Natural killer cell (primary cell): ENCODE results near the gene REXO5. TPM values are rescaled to one million over a fixed set of nuclear protein-coding genes. Genes with fewer than 3 reads are reported as not detected.

Experiments used
- ATAC-seq, 3 donors: fragments of 150-1000 bp in 2 of 3; fragments of 200-7000 bp in 1 of 3; cut with Tn5 transposase; 1 replicate in 1 of 3; 2 replicates in 2 of 3; pipeline ENCODE4 v1.10.0; 2021; ENCODE audit warnings: mild to moderate bottlenecking in 2 of 3, moderate library complexity in 2 of 3
- DNase-seq, 2 donors: peaks; one replicate each; pipeline versions ENCODE4 v3.0.0 to v3.0.0-alpha.2; 2013 to 2021; ENCODE audit warnings: mixed read lengths in 1 of 2
- H3K27ac ChIP-seq: one replicate; pipeline ENCODE4 v1.5.1; 2013; ENCODE audit warnings: mild to moderate bottlenecking, low read length
- H3K27me3 ChIP-seq: one replicate; pipeline ENCODE4 v1.6.1; 2013; ENCODE audit warnings: low read length; ENCODE audit not compliant: control insufficient read depth, insufficient read depth
- H3K36me3 ChIP-seq: one replicate; pipeline ENCODE4 v1.6.1; 2013; ENCODE audit warnings: low read length; ENCODE audit not compliant: control insufficient read depth, insufficient read depth
- H3K4me1 ChIP-seq: one replicate; pipeline ENCODE4 v1.6.1; 2013; ENCODE audit warnings: low read length; ENCODE audit not compliant: control insufficient read depth, insufficient read depth
- H3K4me3 ChIP-seq: one replicate; pipeline ENCODE4 v1.5.1; 2013; ENCODE audit warnings: low read length
- H3K9me3 ChIP-seq: one replicate; pipeline ENCODE4 v1.6.1; 2013; ENCODE audit warnings: low read length; ENCODE audit not compliant: control insufficient read depth, insufficient read depth
- H3K27ac Mint-ChIP-seq, 2 donors: one replicate each; pipeline ENCODE4 v1.8.0; 2022; ENCODE audit warnings: mild to moderate bottlenecking in 2 of 2, mixed read lengths in 2 of 2, moderate library complexity in 1 of 2
- H3K27me3 Mint-ChIP-seq, 2 donors: one replicate each; pipeline ENCODE4 v1.8.0; 2022; ENCODE audit warnings: low read depth in 2 of 2, mixed read lengths in 2 of 2
- H3K36me3 Mint-ChIP-seq: one replicate; pipeline ENCODE4 v1.8.0; 2022; ENCODE audit warnings: mixed read lengths
- H3K4me1 Mint-ChIP-seq, 2 donors: one replicate each; pipeline ENCODE4 v1.8.0; 2022; ENCODE audit warnings: mixed read lengths in 2 of 2
- H3K4me3 Mint-ChIP-seq: one replicate; pipeline ENCODE4 v1.8.0; 2022; ENCODE audit warnings: mild to moderate bottlenecking, moderate library complexity, mixed read lengths
- H3K9me3 Mint-ChIP-seq, 2 donors: one replicate each; pipeline ENCODE4 v1.8.0; 2022; ENCODE audit warnings: mixed read lengths in 2 of 2
- WGBS: methylation state at CpG from one replicate; pipeline ENCODE4 v1.1.7; 2013; ENCODE audit warnings: missing lambda C conversion rate; ENCODE audit not compliant: insufficient coverage; 5-methylcytosine and 5-hydroxymethylcytosine counted together
- intact Hi-C: fragments of 100-400 bp; cut with micrococcal nuclease; formaldehyde crosslinking; loops from one replicate; pipeline ENCODE4 v1.14.2; 2022
- total RNA-seq, 4 donors: library from RNA; stranded (reverse); fragments of 120-200 nt in 1 of 4; gene quantifications; one replicate each; pipeline versions ENCODE4 v1.2.3 to v1.2.4, GENCODE V29; 2013 to 2022
- TF ChIP-seq, protein P1 (sequence below): fragments of 200-600 bp; IDR thresholded peaks from one replicate; pipeline ENCODE4 v1.8.0; 2022; ENCODE audit warnings: antibody characterized with exemption

The REXO5 gene
- total RNA-seq, 3 donors from 2014 or later (not counting 1 experiment from before 2014, with no cell fraction given), result 1.5 to 6.0 (median 1.7) TPM

DNA sequence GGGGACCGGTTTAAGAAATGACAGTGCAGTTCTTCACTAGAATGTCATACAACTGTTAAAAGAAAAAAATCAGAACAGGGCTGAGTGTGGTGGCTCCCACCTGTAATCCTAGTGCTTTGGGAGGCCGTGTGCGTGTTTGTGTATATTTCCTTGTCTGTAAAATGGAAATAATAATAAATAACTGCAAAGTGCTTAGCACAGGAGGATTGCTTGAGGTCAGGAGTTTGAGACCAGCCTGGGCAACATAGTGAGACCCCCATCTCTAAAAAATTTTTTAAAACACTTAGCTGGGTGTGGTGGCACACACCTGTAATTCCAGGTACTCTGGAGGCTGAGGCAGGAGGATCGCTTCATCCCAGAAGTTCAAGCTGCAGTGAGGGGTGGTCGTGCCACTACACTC is 40.0 kb upstream of the REXO5 start:
- Histone ChIP-seq H3K4me1 (peaks cover 4% of the 10 kb centered on the region), H3K27me3 (no peaks in the 10 kb centered on the region), H3K36me3 (no peaks in the 10 kb centered on the region), H3K9me3 (no peaks in the 10 kb centered on the region), H3K4me3 (no peak overlapping the region), H3K27ac (no peak overlapping the region)
- Mint-ChIP-seq H3K9me3 (no peaks in the 10 kb centered on the region), H3K27me3 (no peaks in the 10 kb centered on the region), H3K27ac (no peak overlapping the region), H3K36me3 (no peaks in the 10 kb centered on the region), H3K4me1 (peaks cover 15 to 24% of the 10 kb centered on the region in 2 donors), H3K4me3 (no peak overlapping the region)
- intact Hi-C loops, result no loop called here
- DNase-seq (no peak), ATAC-seq (no peak)
- TF ChIP-seq, protein P1, sequence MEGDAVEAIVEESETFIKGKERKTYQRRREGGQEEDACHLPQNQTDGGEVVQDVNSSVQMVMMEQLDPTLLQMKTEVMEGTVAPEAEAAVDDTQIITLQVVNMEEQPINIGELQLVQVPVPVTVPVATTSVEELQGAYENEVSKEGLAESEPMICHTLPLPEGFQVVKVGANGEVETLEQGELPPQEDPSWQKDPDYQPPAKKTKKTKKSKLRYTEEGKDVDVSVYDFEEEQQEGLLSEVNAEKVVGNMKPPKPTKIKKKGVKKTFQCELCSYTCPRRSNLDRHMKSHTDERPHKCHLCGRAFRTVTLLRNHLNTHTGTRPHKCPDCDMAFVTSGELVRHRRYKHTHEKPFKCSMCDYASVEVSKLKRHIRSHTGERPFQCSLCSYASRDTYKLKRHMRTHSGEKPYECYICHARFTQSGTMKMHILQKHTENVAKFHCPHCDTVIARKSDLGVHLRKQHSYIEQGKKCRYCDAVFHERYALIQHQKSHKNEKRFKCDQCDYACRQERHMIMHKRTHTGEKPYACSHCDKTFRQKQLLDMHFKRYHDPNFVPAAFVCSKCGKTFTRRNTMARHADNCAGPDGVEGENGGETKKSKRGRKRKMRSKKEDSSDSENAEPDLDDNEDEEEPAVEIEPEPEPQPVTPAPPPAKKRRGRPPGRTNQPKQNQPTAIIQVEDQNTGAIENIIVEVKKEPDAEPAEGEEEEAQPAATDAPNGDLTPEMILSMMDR, result no peak
- WGBS, result 91% methylated on average over 5 of the region's 5 CpGs

DNA sequence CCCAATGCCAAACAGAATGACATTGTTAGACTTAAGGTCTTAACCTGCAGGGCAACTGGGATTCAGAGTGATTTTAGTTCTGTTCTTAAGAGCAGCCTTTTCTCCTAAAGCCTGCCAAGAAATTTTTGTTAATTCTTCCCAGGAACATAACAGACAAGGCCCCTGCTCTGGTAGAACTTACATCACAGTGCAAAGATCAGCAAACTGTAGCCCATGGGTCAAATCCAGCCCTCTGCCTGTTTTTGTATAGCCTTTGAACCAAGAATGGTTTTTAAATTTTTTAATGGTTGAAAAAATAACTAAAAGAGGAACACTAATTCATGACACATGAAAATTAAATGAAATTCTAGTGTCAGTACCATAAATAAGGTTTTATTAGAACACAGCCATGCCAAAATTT is 38.8 kb upstream of the REXO5 start:
- ATAC-seq (no peak), DNase-seq (no peak)
- TF ChIP-seq, protein P1, result no peak
- Histone ChIP-seq H3K4me3 (no peak overlapping the region), H3K9me3 (no peaks in the 10 kb centered on the region), H3K4me1 (peaks cover 4% of the 10 kb centered on the region), H3K27me3 (no peaks in the 10 kb centered on the region), H3K36me3 (no peaks in the 10 kb centered on the region), H3K27ac (no peak overlapping the region)
- Mint-ChIP-seq H3K36me3 (no peaks in the 10 kb centered on the region), H3K4me3 (no peak overlapping the region), H3K27ac (no peak overlapping the region), H3K9me3 (no peaks in the 10 kb centered on the region), H3K4me1 (peaks cover 8 to 17% of the 10 kb centered on the region in 2 donors), H3K27me3 (no peaks in the 10 kb centered on the region)
- intact Hi-C loops, result no loop called here

DNA sequence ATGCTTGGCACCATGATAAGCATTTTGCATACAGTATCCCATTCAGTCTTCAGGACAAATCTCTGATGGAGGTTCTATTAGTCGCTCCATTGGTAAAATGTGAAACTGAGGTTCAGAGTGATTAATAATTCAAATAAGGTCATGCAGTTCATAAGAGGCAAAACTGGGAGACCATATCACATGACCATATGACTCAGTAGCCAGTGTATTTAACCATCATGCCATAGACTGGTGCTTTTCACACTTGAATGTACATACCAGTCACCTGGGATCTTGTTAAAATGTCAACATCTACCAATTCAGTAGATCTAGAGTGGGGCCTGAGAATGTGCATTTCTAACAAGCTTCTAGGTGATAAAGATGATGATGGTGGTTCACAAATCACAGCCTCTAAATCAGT is 38.2 kb upstream of the REXO5 start:
- H3K27ac Mint-ChIP-seq, result no peak overlapping the region
- Histone ChIP-seq H3K4me1 (peaks cover 3% of the 10 kb centered on the region), H3K36me3 (no peaks in the 10 kb centered on the region), H3K27ac (no peak overlapping the region), H3K9me3 (no peaks in the 10 kb centered on the region), H3K4me3 (no peak overlapping the region), H3K27me3 (no peaks in the 10 kb centered on the region)
- TF ChIP-seq, protein P1, result no peak
- 89% methylated on average over 1 of the region's 1 CpG for WGBS
- H3K27me3 Mint-ChIP-seq, result no peaks in the 10 kb centered on the region
- H3K9me3 Mint-ChIP-seq, result no peaks in the 10 kb centered on the region
- intact Hi-C loops, result no loop called here
- H3K4me3 Mint-ChIP-seq, result no peak overlapping the region
- DNase-seq (no peak), ATAC-seq (no peak)
- H3K36me3 Mint-ChIP-seq, result no peaks in the 10 kb centered on the region
- H3K4me1 Mint-ChIP-seq, result peaks cover 6 to 11% of the 10 kb centered on the region in 2 donors

DNA sequence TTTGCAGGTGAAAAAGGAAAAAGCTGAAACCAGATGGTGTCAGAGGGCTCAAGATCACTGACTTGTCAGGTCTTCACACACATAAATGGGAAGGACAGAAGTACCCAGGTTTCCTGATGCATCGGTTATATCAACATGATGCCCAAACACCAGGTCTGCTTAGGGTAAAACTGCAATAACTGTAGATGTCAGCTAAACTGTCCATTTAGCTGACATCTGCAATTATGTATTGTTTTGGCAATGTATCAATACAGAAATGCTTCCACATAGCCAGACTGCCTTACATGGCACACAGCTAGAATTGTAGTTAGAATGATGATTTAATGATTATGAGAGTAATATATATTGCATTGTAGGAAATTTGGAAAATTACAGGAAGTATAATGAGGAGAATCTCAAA is 37.5 kb upstream of the REXO5 start:
- peaks cover 3 to 4% of the 10 kb centered on the region in 2 donors for H3K4me1 Mint-ChIP-seq
- H3K4me3 ChIP-seq, result no peak overlapping the region
- no peak overlapping the region for H3K27ac ChIP-seq
- TF ChIP-seq, protein P1, result no peak
- no peaks in the 10 kb centered on the region for H3K27me3 Mint-ChIP-seq
- no peaks in the 10 kb centered on the region for H3K36me3 ChIP-seq
- no peaks in the 10 kb centered on the region for H3K4me1 ChIP-seq
- ATAC-seq (no peak), DNase-seq (no peak)
- 64% methylated on average over 1 of the region's 1 CpG for WGBS
- intact Hi-C loops, result no loop called here
- no peaks in the 10 kb centered on the region for H3K9me3 ChIP-seq
- no peak overlapping the region for H3K27ac Mint-ChIP-seq
- H3K9me3 Mint-ChIP-seq, result no peaks in the 10 kb centered on the region
- H3K27me3 ChIP-seq, result no peaks in the 10 kb centered on the region
- H3K4me3 Mint-ChIP-seq, result no peak overlapping the region
- no peaks in the 10 kb centered on the region for H3K36me3 Mint-ChIP-seq
